H9 (cell line): Measurements from ENCODE around the gene PCDHAC2. TPM values are rescaled to one million over a fixed set of nuclear protein-coding genes. Genes with fewer than 3 reads are reported as not detected.
A peak's percentile ranks its signal among the peaks of the same experiment; 100 is the strongest.

Experiments
- DNase-seq: peaks from one replicate; pipeline ENCODE4 v3.0.0-alpha.2; 2017
- H2AFZ ChIP-seq: one replicate; pipeline ENCODE4 v1.6.1; 2013; ENCODE audit warnings: mild to moderate bottlenecking, low read length, control low read depth, moderate library complexity
- H2AK5ac ChIP-seq: 2 replicates; pipeline ENCODE4 v1.6.1; 2013; ENCODE audit warnings: low read length, control low read depth, mixed read lengths; ENCODE audit not compliant: insufficient read length
- H2BK120ac ChIP-seq: one replicate; pipeline ENCODE4 v1.6.1; 2013; ENCODE audit warnings: low read depth, mild to moderate bottlenecking, low read length, control low read depth, inconsistent platforms; ENCODE audit not compliant: poor library complexity, severe bottlenecking
- H2BK12ac ChIP-seq: 2 replicates; pipeline ENCODE4 v1.6.1; 2013; ENCODE audit warnings: low read length, control low read depth, mixed read lengths, low read depth; ENCODE audit not compliant: insufficient read length
- H2BK15ac ChIP-seq: 2 replicates; pipeline ENCODE4 v1.6.1; 2013; ENCODE audit warnings: low read depth, low read length, control low read depth
- H2BK20ac ChIP-seq: one replicate; pipeline ENCODE4 v1.6.1; 2013; ENCODE audit warnings: low read depth, mild to moderate bottlenecking, low read length, control low read depth, inconsistent platforms; ENCODE audit not compliant: poor library complexity, severe bottlenecking
- H2BK5ac ChIP-seq: 2 replicates; pipeline ENCODE4 v1.6.1; 2013; ENCODE audit warnings: low read length, control low read depth, mixed read lengths; ENCODE audit not compliant: insufficient read length
- H3K14ac ChIP-seq: 2 replicates; pipeline ENCODE4 v1.6.1; 2013; ENCODE audit warnings: low read length, control low read depth; ENCODE audit not compliant: insufficient read depth
- H3K18ac ChIP-seq: 2 replicates; pipeline ENCODE4 v1.6.1; 2013; ENCODE audit warnings: low read depth, mild to moderate bottlenecking, mixed read lengths, low read length, control low read depth; ENCODE audit not compliant: insufficient read length
- H3K23ac ChIP-seq: 2 replicates; pipeline ENCODE4 v1.6.1; 2013; ENCODE audit warnings: low read length, control low read depth, mixed read lengths, low read depth; ENCODE audit not compliant: insufficient read length
- H3K23me2 ChIP-seq: 2 replicates; pipeline ENCODE4 v1.6.1; 2013; ENCODE audit warnings: low read depth, mild to moderate bottlenecking, mixed read lengths, low read length, control low read depth; ENCODE audit not compliant: insufficient read length, poor library complexity, severe bottlenecking
- H3K27ac ChIP-seq: 2 replicates; pipeline ENCODE4 v1.5.1; 2013; ENCODE audit warnings: low read length, control low read depth, mixed read lengths, low read depth; ENCODE audit not compliant: insufficient read length
- H3K27me3 ChIP-seq: 2 replicates; pipeline ENCODE4 v1.6.1; 2013; ENCODE audit warnings: low read length, control low read depth, inconsistent platforms; ENCODE audit not compliant: insufficient read depth
- H3K4ac ChIP-seq: 2 replicates; pipeline ENCODE4 v1.6.1; 2013; ENCODE audit warnings: low read depth, mild to moderate bottlenecking, control low read depth, inconsistent platforms, low read length, moderate library complexity
- H3K4me1 ChIP-seq: 2 replicates; pipeline ENCODE4 v1.6.1; 2013; ENCODE audit warnings: low read length, control low read depth, inconsistent platforms; ENCODE audit not compliant: insufficient read depth
- H3K4me2 ChIP-seq: 2 replicates; pipeline ENCODE4 v1.6.1; 2013; ENCODE audit warnings: low read length, control low read depth, mixed read lengths; ENCODE audit not compliant: insufficient read length, insufficient read depth
- H3K56ac ChIP-seq: 2 replicates; pipeline ENCODE4 v1.6.1; 2013; ENCODE audit warnings: low read depth, mild to moderate bottlenecking, mixed read lengths, low read length, control low read depth; ENCODE audit not compliant: insufficient read length
- H3K79me1 ChIP-seq: 2 replicates; pipeline ENCODE4 v1.6.1; 2013; ENCODE audit warnings: low read depth, mild to moderate bottlenecking, moderate library complexity, low read length, control low read depth, inconsistent platforms; ENCODE audit not compliant: insufficient read depth, poor library complexity, severe bottlenecking
- H3K79me2 ChIP-seq: 2 replicates; pipeline ENCODE4 v1.6.1; 2013; ENCODE audit warnings: low read length, control low read depth, inconsistent platforms; ENCODE audit not compliant: insufficient read depth
- H3K9ac ChIP-seq: 2 replicates; pipeline ENCODE4 v1.6.1; 2013; ENCODE audit warnings: low read length, control low read depth, mixed read lengths; ENCODE audit not compliant: insufficient read length; ENCODE audit errors: extremely low read depth
- H3K9me3 ChIP-seq: one replicate; pipeline ENCODE4 v1.6.1; 2013; ENCODE audit warnings: low read depth, low read length, inconsistent platforms; ENCODE audit not compliant: control insufficient read depth
- H3T11ph ChIP-seq: one replicate; pipeline ENCODE4 v1.6.1; 2013; ENCODE audit warnings: mild to moderate bottlenecking, low read length, control low read depth, inconsistent platforms
- H4K20me1 ChIP-seq: one replicate; pipeline ENCODE4 v1.6.1; 2013; ENCODE audit not compliant: control insufficient read depth, insufficient read length, insufficient read depth
- H4K5ac ChIP-seq: 2 replicates; pipeline ENCODE4 v1.6.1; 2013; ENCODE audit warnings: low read depth, mild to moderate bottlenecking, mixed read lengths, low read length, control low read depth; ENCODE audit not compliant: insufficient read length
- H4K8ac ChIP-seq: replicated peaks from 2 replicates; pipeline ENCODE4 v1.6.1; 2013; ENCODE audit warnings: low read length, control low read depth, mixed read lengths, low read depth; ENCODE audit not compliant: insufficient read length
- H4K91ac ChIP-seq: 2 replicates; pipeline ENCODE4 v1.6.1; 2013; ENCODE audit warnings: low read depth, mild to moderate bottlenecking, moderate library complexity, mixed read lengths, low read length, control low read depth; ENCODE audit not compliant: insufficient read length
- H3K27ac Mint-ChIP-seq, 3 experiments: 2 replicates in 2 of 3; 3 replicates in 1 of 3; pipeline ENCODE4 v1.8.0; 2020 to 2021; ENCODE audit warnings: mixed read lengths in 3 of 3, mild to moderate bottlenecking in 1 of 3, moderate library complexity in 1 of 3
- H3K27me3 Mint-ChIP-seq: 2 replicates; pipeline ENCODE4 v1.8.0; 2021; ENCODE audit warnings: low read depth, mild to moderate bottlenecking, moderate library complexity, mixed read lengths
- H3K36me3 Mint-ChIP-seq, 3 experiments: 2 replicates in 2 of 3; 3 replicates in 1 of 3; pipeline ENCODE4 v1.8.0; 2020 to 2021; ENCODE audit warnings: low read depth in 3 of 3, mixed read lengths in 3 of 3; ENCODE audit not compliant: insufficient read depth in 1 of 3
- H3K4me1 Mint-ChIP-seq, 2 experiments: 2 replicates each; pipeline ENCODE4 v1.8.0; 2020; ENCODE audit warnings: mixed read lengths in 2 of 2
- H3K4me3 Mint-ChIP-seq, 2 experiments: 2 replicates in 1 of 2; 3 replicates in 1 of 2; pipeline ENCODE4 v1.8.0; 2020 to 2021; ENCODE audit warnings: mild to moderate bottlenecking in 2 of 2, mixed read lengths in 2 of 2, moderate library complexity in 1 of 2
- H3K9me3 Mint-ChIP-seq, 2 experiments: 2 replicates in 1 of 2; 3 replicates in 1 of 2; pipeline ENCODE4 v1.8.0; 2020; ENCODE audit warnings: mild to moderate bottlenecking in 2 of 2, mixed read lengths in 2 of 2, moderate library complexity in 1 of 2
- CTCF ChIP-seq: fragments of 200-600 bp; sonication (generic); conservative IDR thresholded peaks from 3 replicates; pipeline ENCODE4 v1.8.0; 2021; ENCODE audit warnings: antibody characterized with exemption, mild to moderate bottlenecking
- WGBS: extraction: QIAGEN DNeasy Blood & Tissue Kit; methylation state at CpG from one replicate; pipeline ENCODE4 v1.1.7; 2013; ENCODE audit warnings: missing lambda C conversion rate, low lambda C conversion rate, mixed read lengths; ENCODE audit not compliant: insufficient read length; ENCODE audit errors: extremely low coverage; 5-methylcytosine and 5-hydroxymethylcytosine counted together
- total RNA-seq: library from RNA; stranded (reverse); gene quantifications from 2 replicates; pipeline ENCODE4 v1.2.1, GENCODE V29; 2021

PCDHAC2 gene
- total RNA-seq, 1 experiment from 2014 or later, result 4.8 TPM

DNA sequence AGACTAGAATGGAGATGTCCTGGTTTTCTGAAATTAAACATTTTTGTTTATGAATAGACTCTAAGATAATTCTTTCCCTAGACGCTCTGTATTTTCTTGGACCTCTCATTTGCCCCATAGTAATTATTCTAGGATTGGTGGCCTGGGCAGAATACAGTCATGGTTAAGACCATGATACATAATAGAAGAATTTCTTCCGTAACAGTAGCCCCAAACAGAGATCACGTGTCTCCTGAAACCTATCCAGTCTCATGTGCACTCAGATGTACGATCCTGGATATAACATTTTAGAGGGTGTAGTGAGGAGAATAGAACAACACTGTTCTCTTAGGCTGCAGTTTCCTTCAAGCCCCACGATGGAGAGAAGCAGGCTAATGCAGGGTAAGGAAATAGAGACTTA, 22.3 kb downstream of the PCDHAC2 start:
- Histone ChIP-seq H3K23me2 (no peaks in the 10 kb centered on the region), H2BK12ac (no peak overlapping the region), H3K79me1 (no peaks in the 10 kb centered on the region), H2BK120ac (no peak overlapping the region), H3K23ac (no peak overlapping the region), H3K9me3 (no peaks in the 10 kb centered on the region), H4K91ac (no peak overlapping the region), H3K18ac (no peak overlapping the region), H3K56ac (no peak overlapping the region), H2AK5ac (no peak overlapping the region), H3K79me2 (no peaks in the 10 kb centered on the region), H3T11ph (no peak overlapping the region), H2BK20ac (no peak overlapping the region), H3K27me3 (no peaks in the 10 kb centered on the region), H4K20me1 (no peaks in the 10 kb centered on the region), H3K27ac (no peak overlapping the region), H2BK15ac (no peak overlapping the region), H2BK5ac (no peak overlapping the region), H4K5ac (no peak overlapping the region), H3K4ac (no peak overlapping the region), H2AFZ (no peak overlapping the region), H3K9ac (no peak overlapping the region), H3K4me2 (no peak overlapping the region), H3K14ac (no peak overlapping the region), H4K8ac (no peak overlapping the region), H3K4me1 (peaks cover 22% of the 10 kb centered on the region)
- no CpG with 5 or more reads among the region's 5 CpGs for WGBS
- no peak for TF ChIP-seq CTCF
- H3K4me1 Mint-ChIP-seq, result peaks cover 52 to 60% of the 10 kb centered on the region in 2 experiments
- no peaks in the 10 kb centered on the region for H3K9me3 Mint-ChIP-seq
- H3K4me3 Mint-ChIP-seq, result no peak overlapping the region
- peak overlapping the region in 1 of 3 experiments; percentile 15; a peak in 1 of 7 replicates for H3K27ac Mint-ChIP-seq
- no peaks in the 10 kb centered on the region for H3K27me3 Mint-ChIP-seq
- DNase-seq, result no peak
- peaks cover 0 to 2% (median 0%) of the 10 kb centered on the region in 3 experiments; a peak in 1 of 7 replicates for H3K36me3 Mint-ChIP-seq
